Measurements from ENCODE around the gene CEACAM21.

CEACAM21 gene

GRCh38 chr19:41607668-41608067, 31.7 kb downstream of the CEACAM21 start:
- TF ChIP-seq POLR2A (IDR thresholded peaks at IDR 0.05; ENCODE audit: low read depth, low read length) (no peak), POLR2AphosphoS5 (IDR thresholded peaks at IDR 0.05; ENCODE audit: low read depth, low read length) (no peak), TAF1 (IDR thresholded peaks at IDR 0.05; ENCODE audit: borderline replicate concordance, low read depth, low read length) (no peak)
- FAIRE-seq (no peak), DNase-seq (ENCODE audit: insufficient read length) (no peak)

GRCh38 chr19:41610789-41611188, 34.8 kb downstream of the CEACAM21 start:
- FAIRE-seq (no peak), DNase-seq (ENCODE audit: insufficient read length) (no peak)
- TF ChIP-seq POLR2AphosphoS5 (IDR thresholded peaks at IDR 0.05; ENCODE audit: low read depth, low read length), result no peak

- TF ChIP-seq TAF1 (IDR thresholded peaks at IDR 0.05; ENCODE audit: borderline replicate concordance, low read depth, low read length) (no peak), POLR2A (IDR thresholded peaks at IDR 0.05; ENCODE audit: low read depth, low read length) (no peak), POLR2AphosphoS5 (IDR thresholded peaks at IDR 0.05; ENCODE audit: low read depth, low read length) (no peak)
- DNase-seq (ENCODE audit: insufficient read length) (no peak), FAIRE-seq (no peak)
These were observed 36.5 kb downstream of the CEACAM21 start for GRCh38 chr19:41612483-41612882.

GRCh38 chr19:41615207-41615606, 39.2 kb downstream of the CEACAM21 start:
- TF ChIP-seq POLR2A (IDR thresholded peaks at IDR 0.05; ENCODE audit: low read depth, low read length) (no peak), TAF1 (IDR thresholded peaks at IDR 0.05; ENCODE audit: borderline replicate concordance, low read depth, low read length) (no peak), POLR2AphosphoS5 (IDR thresholded peaks at IDR 0.05; ENCODE audit: low read depth, low read length) (no peak)
- FAIRE-seq, result no peak
- DNase-seq (ENCODE audit: insufficient read length), result no peak

GRCh38 chr19:41616792-41617621, 41.0 kb downstream of the CEACAM21 start:
- no peak for TF ChIP-seq POLR2AphosphoS5 (IDR thresholded peaks at IDR 0.05; ENCODE audit: low read depth, low read length)
- DNase-seq (ENCODE audit: insufficient read length), result no peak
- no peak for FAIRE-seq

- no peak for DNase-seq (ENCODE audit: insufficient read length)
- TF ChIP-seq TAF1 (IDR thresholded peaks at IDR 0.05; ENCODE audit: borderline replicate concordance, low read depth, low read length) (no peak), POLR2A (IDR thresholded peaks at IDR 0.05; ENCODE audit: low read depth, low read length) (no peak), POLR2AphosphoS5 (IDR thresholded peaks at IDR 0.05; ENCODE audit: low read depth, low read length) (no peak)
- FAIRE-seq, result no peak
These were observed 42.2 kb downstream of the CEACAM21 start for GRCh38 chr19:41617941-41618730.

GRCh38 chr19:41619018-41619556, 43.1 kb downstream of the CEACAM21 start:
- DNase-seq (ENCODE audit: insufficient read length) (no peak), FAIRE-seq (no peak)
- TF ChIP-seq POLR2AphosphoS5 (IDR thresholded peaks at IDR 0.05; ENCODE audit: low read depth, low read length) (no peak), POLR2A (IDR thresholded peaks at IDR 0.05; ENCODE audit: low read depth, low read length) (no peak), TAF1 (IDR thresholded peaks at IDR 0.05; ENCODE audit: borderline replicate concordance, low read depth, low read length) (no peak)

GRCh38 chr19:41620171-41620570, 44.2 kb downstream of the CEACAM21 start:
- TF ChIP-seq TAF1 (IDR thresholded peaks at IDR 0.05; ENCODE audit: borderline replicate concordance, low read depth, low read length) (no peak), POLR2AphosphoS5 (IDR thresholded peaks at IDR 0.05; ENCODE audit: low read depth, low read length) (no peak), POLR2A (IDR thresholded peaks at IDR 0.05; ENCODE audit: low read depth, low read length) (no peak)
- DNase-seq (ENCODE audit: insufficient read length), result no peak
- FAIRE-seq, result no peak

GRCh38 chr19:41621226-41621625, 45.3 kb downstream of the CEACAM21 start:
- no peak for TF ChIP-seq TAF1 (IDR thresholded peaks at IDR 0.05; ENCODE audit: borderline replicate concordance, low read depth, low read length)
- TF ChIP-seq POLR2A (IDR thresholded peaks at IDR 0.05; ENCODE audit: low read depth, low read length), result no peak
- TF ChIP-seq POLR2AphosphoS5 (IDR thresholded peaks at IDR 0.05; ENCODE audit: low read depth, low read length), result no peak
- FAIRE-seq (no peak), DNase-seq (ENCODE audit: insufficient read length) (no peak)

- DNase-seq (ENCODE audit: insufficient read length) (no peak), FAIRE-seq (no peak)
- TF ChIP-seq POLR2A (IDR thresholded peaks at IDR 0.05; ENCODE audit: low read depth, low read length) (no peak), TAF1 (IDR thresholded peaks at IDR 0.05; ENCODE audit: borderline replicate concordance, low read depth, low read length) (no peak), POLR2AphosphoS5 (IDR thresholded peaks at IDR 0.05; ENCODE audit: low read depth, low read length) (no peak)
These were observed 45.7 kb downstream of the CEACAM21 start for GRCh38 chr19:41621654-41622053.

GRCh38 chr19:41623360-41623759, 47.4 kb downstream of the CEACAM21 start:
- no peak for FAIRE-seq
- no peak for TF ChIP-seq POLR2AphosphoS5 (IDR thresholded peaks at IDR 0.05; ENCODE audit: low read depth, low read length)
- DNase-seq (ENCODE audit: insufficient read length), result no peak

- TF ChIP-seq TAF1 (IDR thresholded peaks at IDR 0.05; ENCODE audit: borderline replicate concordance, low read depth, low read length) (no peak), POLR2AphosphoS5 (IDR thresholded peaks at IDR 0.05; ENCODE audit: low read depth, low read length) (no peak), POLR2A (IDR thresholded peaks at IDR 0.05; ENCODE audit: low read depth, low read length) (no peak)
- no peak for DNase-seq (ENCODE audit: insufficient read length)
- no peak for FAIRE-seq
These were observed 48.5 kb downstream of the CEACAM21 start for GRCh38 chr19:41624515-41624914.

All from GM12892 (cell line).